GM19035 (cell line): ENCODE results near the gene CTNNB1.

Source experiments
- ATAC-seq: cut with Tn5 transposase; IDR thresholded peaks from one replicate; pipeline ENCODE4 v1.9.1; 2021; ENCODE audit not compliant: unreplicated experiment

Gene CTNNB1

GRCh38 chr3:41213588-41213987 lies 14.3 kb downstream of the CTNNB1 start:
- ATAC-seq = no peak

GRCh38 chr3:41216422-41216821 lies 17.1 kb downstream of the CTNNB1 start:
- ATAC-seq = no peak

GRCh38 chr3:41216993-41217392 lies 17.7 kb downstream of the CTNNB1 start:
- ATAC-seq = no peak

GRCh38 chr3:41219424-41219823 lies 20.1 kb downstream of the CTNNB1 start:
- no peak for ATAC-seq

- no peak for ATAC-seq
These were observed 21.8 kb downstream of the CTNNB1 start for GRCh38 chr3:41220906-41221677.

GRCh38 chr3:41222012-41222411 lies 22.7 kb downstream of the CTNNB1 start:
- no peak for ATAC-seq

GRCh38 chr3:41222501-41222900 lies 23.2 kb downstream of the CTNNB1 start:
- ATAC-seq = no peak

GRCh38 chr3:41223078-41223477 lies 23.8 kb downstream of the CTNNB1 start:
- ATAC-seq = no peak

- no peak for ATAC-seq
These were observed 24.4 kb downstream of the CTNNB1 start for GRCh38 chr3:41223691-41224090.

GRCh38 chr3:41224120-41224806 lies 25.0 kb downstream of the CTNNB1 start:
- no peak for ATAC-seq

GRCh38 chr3:41234823-41235721 lies 35.8 kb downstream of the CTNNB1 start:
- no peak for ATAC-seq

GRCh38 chr3:41236228-41236627 lies 36.9 kb downstream of the CTNNB1 start:
- ATAC-seq = no peak

GRCh38 chr3:41237907-41238306 lies 38.6 kb downstream of the CTNNB1 start:
- ATAC-seq = no peak

- ATAC-seq = no peak
These were observed 40.3 kb downstream of the CTNNB1 start for GRCh38 chr3:41239587-41239986.

GRCh38 chr3:41241161-41241560 lies 41.9 kb downstream of the CTNNB1 start:
- no peak for ATAC-seq

GRCh38 chr3:41241800-41242571 lies 42.7 kb downstream of the CTNNB1 start:
- ATAC-seq = no peak

GRCh38 chr3:41243183-41243582 lies 43.9 kb downstream of the CTNNB1 start:
- no peak for ATAC-seq

- ATAC-seq = no peak
These were observed 45.5 kb downstream of the CTNNB1 start for GRCh38 chr3:41244620-41245336.

- ATAC-seq = no peak
These were observed 48.0 kb downstream of the CTNNB1 start for GRCh38 chr3:41247055-41248004.
